Measurements from ENCODE around the gene CCDC171.
"Not testable (repeated sequence)": the region's sequence is repeated elsewhere in the genome, so short reads cannot be mapped to it uniquely, and the experiment has no call there.

Gene CCDC171

DNA sequence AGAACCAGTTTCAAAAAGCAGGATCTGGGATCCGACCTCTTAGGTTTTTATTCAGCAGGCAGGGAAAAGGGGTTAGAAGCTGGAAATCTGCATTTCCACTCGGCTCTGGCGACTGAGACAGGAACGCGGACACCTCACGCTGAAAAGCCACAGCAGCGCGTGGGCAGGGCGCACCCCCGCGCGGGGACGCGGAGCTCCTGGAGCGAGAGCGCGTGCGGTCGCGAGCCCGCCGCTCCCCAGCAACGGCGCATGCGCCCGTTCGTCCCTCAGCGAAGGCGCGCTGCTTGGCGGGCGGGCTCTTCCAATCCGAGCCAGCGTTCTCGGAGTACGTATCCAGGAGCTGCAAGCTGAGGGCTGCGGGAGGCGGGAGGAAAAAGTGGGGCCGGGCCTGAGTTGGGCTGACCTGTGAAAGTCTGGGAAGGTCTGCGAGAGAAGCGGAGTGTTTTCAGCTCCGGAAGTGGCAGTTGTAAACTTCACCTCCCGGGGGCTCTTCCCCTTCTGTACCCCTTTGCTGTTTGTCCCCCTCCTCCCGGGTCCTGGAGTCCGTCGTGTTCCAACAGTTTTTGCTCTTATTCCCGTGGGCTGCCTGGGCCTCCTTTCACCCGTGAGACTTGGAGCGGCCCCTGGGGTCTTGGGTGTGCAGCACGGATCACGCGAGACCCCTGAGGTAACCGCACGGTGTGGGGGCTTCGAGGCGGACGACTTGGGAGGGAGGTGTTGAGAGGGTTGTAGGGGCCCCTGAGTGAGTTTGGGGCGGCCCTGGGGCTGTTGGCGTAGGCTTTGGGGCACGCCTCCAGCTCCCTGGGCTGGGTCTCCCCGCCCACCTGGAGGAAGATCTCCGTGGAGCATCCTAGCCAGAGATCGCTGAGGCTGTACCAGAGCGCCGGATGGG lies at the start of gene CCDC171:
Gene CCDC171 (plus strand): TSS at position 408 of the 892 bp plus-strand sequence. CDS start 11,046 bp downstream, outside the sequence.
- peak; percentile 63 for DNase-seq (ENCODE audit: low read depth, low spot score)

DNA sequence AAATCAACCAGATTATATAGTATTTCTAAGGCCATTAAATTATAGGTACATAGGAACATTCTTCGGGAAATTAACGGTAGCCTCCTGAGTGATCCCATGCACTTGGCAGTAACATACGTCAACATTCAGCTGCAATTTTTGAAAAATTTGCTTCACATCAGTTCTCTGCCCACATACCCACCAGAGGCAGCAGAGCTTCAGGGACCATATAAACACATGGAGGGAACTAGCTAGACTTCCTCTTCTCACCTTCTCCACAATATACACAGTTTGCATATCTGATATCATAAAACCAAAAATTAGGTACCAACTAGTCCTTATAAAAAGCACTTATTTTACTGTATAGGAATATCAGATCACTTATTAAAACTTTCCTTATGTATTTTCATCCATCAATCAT lies 46.9 kb upstream of the CCDC171 start:
- DNase-seq (ENCODE audit: low read depth, low spot score), result no peak

DNA sequence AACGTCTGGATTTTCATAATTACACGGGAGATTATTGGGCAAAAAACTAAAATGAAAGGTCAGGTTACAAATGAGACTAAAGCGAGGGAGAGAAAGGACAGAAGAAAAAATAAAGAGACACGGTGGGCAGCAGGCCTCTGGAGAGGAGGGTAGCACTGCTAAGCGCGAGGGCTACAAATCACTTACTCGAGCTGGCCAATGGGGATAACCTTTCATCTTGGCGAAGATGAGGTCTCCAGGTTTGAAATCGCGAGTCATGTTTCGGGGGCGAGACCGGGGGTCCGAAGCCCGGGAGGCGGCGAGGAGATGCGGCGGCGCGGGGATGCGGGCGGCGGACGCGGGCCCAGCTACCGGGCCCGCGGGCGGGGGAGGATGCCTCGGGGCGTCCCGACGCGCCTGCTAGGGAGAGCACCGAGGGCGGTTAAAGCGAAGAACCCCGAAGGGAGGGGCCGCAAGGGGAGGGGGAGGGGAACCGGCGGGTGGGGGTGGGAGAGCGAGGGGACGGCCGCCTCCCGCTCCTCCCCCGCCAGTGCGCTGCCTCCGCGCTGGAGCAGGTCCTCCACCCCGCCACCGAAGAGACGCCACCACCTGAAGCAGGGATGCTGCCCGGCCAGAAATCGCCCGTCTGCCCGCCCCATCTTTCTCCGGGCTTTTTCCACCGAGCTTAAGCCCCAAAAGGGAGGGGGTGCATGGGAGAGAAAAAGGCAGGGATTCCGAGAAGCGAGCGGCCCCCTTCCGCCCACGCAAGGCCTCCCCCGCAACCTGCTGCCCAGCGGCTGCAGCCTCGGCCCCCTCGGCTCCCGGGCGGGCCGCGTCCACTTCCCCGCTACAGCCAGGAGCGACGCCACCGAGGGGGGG lies 42.7 kb upstream of the CCDC171 start:
- peak; percentile 17 for DNase-seq (ENCODE audit: low read depth, low spot score)

DNA sequence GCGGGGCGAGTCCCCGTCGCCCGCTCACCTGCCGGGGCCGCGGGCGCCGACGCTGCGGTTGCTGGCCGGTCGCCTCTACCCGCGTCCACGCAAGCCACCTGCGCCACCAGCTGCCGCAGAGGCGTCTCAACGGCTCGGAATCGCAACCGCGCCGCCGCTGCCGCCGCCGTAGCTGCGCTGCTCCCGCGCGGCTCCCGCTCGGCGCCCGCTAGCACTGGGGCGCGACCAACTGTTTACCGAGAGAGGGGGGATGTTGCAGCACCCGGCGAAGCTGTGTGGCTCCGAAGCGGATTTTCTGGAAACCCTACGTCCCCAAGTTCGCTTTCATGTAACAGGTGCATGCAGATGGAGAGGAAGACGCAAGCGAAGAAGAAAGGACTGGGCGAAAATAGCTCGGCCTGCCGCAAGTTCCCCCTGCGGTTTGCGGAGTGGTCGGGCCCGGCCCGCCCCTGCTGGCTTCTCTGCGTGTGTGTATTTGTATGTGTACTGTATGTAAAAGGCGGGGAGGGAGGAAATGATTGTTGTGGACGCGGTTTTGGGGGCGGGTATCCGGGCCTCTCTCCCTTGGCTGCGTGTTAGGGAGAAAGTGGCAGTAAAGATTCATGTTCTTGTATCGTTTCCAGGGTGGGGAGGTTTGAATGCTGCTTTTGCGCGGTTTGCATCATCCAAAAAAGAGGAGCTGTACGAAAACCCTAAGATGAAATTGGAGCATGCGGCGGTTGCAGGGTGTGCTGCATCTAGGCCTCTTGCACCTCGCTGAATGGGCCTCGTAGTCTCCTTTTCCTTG lies 41.9 kb upstream of the CCDC171 start, which contains the start of gene PSIP1:
Gene PSIP1 (minus strand): TSS at position 182 of the 787 bp plus-strand sequence. CDS start 782 bp downstream, outside the sequence.
- peak; percentile 65 for DNase-seq (ENCODE audit: low read depth, low spot score)

DNA sequence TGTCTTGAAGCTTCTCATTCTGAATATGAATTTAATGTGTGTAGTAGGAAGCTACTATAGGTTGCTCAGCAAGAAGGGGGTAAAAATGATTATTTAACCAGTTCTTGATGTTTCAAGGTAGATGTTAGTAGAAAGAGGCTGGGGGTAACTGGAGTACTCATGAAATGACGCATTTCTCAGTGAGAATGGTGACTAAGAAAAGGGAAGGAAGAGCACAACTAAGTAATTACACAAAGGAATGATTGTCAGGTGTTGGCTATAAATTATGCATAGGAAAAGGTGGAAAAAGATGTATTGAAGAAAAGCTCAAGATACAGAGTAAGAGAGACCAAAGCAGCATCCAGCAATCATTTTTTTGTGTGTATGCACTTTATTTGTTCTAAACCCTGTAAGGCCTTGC lies 40.6 kb upstream of the CCDC171 start:
- no peak for DNase-seq (ENCODE audit: low read depth, low spot score)

DNA sequence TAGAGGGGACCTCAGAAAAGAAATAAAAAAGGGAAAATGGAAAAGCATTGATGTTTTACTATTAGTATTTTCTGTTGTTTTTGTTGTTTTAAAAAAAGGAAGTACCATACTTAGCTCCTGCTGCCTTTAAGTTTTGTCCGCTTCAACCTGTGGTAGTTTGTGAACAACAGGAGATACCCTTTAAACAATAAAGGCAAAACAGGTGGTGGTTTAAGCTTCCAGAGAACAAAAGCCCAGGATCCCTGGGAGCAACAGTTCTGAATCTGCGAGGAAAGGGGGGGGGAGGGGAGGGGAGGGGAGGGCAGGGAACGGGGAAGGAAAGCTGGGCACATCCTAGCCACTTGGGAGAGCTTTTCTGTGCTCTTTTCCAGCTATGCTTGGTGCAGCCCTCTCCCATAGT lies 40.0 kb upstream of the CCDC171 start:
- DNase-seq (ENCODE audit: low read depth, low spot score), result no peak

DNA sequence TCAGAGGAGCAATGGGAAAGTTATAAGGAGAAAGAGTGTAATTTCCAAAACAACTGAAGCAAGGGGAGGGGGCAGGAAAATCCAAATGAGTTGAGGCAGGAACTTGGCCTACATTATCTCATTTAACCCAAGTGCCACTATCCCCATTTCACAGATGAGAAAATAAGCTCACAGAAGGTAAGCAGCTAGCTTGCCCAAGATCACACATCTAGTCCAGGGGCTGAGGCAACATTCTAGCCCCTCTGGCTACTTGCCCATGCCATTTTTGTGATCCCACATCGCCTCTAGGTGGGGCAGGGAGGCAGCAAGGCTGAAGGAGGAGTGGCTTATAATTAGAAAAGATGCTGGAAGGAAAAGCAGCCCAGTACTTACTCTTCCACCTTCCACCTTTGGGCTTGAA lies 39.5 kb upstream of the CCDC171 start:
- no peak for DNase-seq (ENCODE audit: low read depth, low spot score)

DNA sequence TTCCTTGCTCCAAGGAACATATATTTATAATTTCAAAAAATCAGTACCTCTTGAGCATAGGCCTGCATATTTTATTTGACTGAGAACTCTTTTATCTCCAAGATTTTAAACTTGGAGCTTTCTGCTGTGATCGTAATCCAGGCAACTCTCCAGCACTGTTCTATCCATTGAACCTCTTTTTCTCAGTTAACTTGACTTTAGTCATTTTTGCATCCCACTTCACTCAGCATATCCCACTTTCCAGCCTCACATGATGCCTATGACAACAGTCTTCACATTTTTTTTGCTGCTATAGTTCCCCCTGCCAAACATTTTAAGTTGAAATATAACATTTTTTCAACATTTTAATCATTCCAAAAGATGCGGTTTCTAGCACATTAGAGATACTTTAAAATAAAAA lies 33.0 kb upstream of the CCDC171 start:
- no peak for DNase-seq (ENCODE audit: low read depth, low spot score)

DNA sequence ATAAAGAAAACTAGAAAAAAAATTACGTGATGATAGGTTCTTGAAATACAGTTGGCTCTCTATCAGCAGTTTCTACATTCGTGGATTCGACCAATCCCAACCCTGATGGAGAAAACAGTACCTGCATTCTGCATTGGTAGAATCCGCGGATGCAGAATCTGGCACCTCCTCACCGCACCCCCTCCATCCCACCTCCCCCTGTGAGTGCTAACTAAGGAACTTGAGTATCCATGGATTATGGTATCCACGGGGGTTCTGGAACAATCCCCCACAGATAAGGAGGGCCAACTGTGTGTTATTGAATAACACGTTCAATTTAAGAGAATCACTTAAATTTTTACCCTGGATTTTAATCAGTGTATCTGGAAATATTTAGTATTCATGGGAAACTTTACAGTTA lies 31.6 kb upstream of the CCDC171 start:
- DNase-seq (ENCODE audit: low read depth, low spot score), result no peak

DNA sequence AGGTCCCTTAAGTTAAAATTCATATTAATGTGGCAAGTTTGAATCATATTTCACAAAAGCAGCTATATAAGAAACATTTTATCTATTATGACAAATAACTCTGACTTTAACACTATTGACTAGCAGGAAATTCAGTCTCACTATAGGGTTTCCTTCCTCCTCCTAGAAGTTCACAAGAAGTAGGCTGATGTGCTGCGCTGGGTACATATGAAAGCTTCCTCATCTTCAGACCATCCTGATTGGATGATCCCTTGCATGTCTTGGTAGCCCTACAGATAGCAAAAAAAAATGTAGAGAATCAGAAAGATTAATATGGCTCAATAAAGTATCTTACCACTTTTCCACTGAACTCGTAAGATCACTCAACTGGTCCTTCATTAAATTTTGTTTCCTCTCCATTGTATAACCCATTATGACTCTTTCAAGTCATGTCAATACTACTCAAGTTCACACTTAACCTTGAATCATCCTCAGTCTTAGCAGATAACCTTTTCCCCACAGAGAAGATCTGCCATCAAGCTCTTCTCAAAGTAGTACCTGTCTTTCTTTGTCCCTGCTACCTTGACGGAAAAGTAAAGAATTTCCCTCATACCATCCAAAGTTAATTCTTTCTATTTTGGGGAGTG lies 30.6 kb upstream of the CCDC171 start:
- no peak for DNase-seq (ENCODE audit: low read depth, low spot score)

DNA sequence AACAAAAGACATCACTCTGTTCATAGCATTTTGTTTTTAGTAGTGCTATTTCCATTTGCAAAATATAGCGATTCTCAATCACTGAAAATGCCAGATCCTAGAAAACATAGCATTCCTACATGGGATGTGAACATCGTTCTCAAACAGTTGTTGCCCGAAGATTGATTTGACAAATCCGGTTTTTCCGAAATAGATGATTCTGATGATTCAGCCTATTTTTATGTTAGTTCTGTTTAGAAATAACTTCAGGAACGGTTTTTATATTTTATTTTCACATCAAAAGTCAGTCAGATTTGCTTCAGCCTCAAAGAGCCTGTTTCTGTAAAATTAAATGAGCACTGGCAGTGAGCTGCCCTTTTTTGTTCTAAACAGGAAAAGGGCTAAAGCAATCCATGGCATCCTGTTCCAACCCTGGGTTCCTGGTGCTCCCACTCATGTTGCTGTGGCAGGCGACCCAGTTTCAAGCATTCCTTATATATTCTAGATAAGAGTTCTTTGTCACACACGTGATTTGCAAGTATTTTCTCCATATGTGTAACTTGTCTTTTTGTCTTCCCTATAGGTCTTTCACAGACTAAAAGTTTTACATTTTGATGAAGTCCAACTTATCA lies 27.9 kb upstream of the CCDC171 start:
- no peak for DNase-seq (ENCODE audit: low read depth, low spot score)

DNA sequence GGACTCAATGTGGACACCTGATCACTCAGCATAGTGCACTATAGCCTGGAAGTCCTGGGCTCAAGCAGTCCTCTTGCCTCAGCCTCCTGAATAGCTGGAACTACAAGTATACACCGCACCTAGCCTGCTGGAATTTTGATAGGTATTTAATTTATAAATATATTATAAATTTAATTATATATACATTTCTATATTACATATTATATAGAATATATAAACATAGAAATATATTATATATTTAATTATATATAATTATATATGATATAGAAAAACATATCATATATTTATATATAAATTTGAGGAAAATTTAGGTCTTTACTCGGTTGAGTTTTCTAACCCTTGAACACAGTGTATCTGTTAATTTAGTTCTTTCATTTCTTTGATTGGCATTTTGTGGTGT lies 26.9 kb upstream of the CCDC171 start:
- DNase-seq (ENCODE audit: low read depth, low spot score), result no peak

DNA sequence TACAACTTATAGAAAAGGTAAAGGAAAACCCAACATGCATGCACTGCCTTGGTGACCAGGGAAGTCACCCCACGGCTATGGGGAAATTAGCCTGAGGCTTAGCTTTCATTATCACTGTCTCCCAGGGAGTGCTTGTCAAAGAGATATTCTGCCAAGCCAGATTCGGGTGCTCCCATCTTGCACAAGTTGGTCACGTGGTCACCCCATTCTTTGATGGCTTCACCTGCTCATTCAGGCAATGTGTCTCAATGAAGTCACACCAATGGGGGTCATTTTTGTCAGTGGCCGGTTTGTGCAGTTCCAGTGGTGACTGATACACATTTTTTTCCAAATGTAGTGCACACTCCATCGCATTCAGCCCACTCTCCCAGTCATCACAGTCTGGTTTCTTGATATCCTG lies 25.8 kb upstream of the CCDC171 start:
- DNase-seq (ENCODE audit: low read depth, low spot score), result not testable (repeated sequence)

DNA sequence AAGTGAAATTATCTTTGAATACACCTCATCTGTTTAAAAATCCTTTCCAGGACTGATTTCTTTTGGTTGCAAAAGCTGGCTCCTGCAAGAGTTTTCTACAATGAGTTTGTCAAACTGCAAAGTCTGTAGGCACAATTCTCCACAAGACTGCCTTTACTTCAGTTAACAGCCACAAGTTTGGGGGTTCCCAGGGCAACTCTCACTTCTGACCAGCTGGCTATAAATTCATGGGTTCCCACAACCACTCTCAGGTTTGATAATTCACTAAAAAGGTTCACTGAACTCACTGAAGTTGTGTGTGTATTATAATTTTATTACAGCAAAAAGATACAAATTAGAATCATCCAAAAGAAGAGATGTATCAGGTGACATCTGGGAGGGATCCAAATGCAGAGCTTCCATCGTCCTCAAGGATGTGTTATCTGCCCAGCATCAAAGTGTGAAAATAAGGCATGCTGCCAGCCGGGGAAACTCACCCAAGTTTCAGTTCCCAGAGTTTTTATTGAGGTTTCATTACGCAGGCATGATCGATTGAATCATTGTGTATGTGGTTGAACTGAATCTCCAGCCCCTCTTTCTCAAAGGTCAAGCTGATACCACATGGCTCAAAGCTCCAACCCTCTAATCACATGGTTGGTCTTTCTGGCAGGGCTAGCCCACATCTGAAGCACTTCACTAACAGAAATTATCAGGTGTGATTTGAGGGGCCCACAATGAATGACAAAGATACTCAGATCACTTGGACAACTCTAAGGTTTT lies 23.1 kb upstream of the CCDC171 start:
- DNase-seq (ENCODE audit: low read depth, low spot score), result no peak

DNA sequence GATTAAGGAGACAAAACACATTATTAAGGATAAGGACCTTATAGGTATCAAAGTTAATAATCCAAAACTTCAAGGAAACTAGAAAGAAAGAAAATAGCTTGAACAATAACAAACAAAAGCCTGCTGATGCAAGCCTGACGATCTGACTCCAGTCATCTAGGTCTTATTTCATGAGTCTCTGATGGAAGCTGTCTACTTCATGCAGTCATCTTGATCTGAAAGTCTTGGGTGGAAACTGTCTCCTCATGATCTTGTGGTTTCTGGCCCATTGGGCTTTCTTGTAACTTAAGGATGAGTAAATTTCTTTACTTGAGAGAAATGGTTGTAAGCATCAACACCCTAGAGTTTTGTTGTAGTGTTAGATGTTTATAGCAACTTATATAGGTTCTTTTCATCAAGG lies 21.5 kb upstream of the CCDC171 start:
- no peak for DNase-seq (ENCODE audit: low read depth, low spot score)

DNA sequence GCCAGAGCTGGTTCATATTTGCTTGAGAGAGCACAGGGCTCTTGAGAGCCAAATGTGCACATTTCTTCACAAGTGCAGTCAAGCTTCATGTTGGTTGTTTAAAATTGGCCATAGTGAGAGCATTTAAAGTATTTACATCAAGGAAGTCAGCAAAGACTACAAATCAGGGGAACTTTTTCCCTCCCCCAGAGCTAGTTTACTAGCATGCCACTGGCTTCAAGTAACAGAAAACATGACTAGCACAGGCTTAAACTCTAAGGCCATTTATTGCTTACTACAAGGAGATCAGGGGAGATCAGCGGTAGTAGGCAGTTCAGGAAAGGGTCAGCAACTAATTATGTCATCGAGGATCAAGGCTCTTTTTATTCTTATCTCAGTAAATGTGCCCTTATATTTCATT lies 11.0 kb upstream of the CCDC171 start:
- no peak for DNase-seq (ENCODE audit: low read depth, low spot score)

DNA sequence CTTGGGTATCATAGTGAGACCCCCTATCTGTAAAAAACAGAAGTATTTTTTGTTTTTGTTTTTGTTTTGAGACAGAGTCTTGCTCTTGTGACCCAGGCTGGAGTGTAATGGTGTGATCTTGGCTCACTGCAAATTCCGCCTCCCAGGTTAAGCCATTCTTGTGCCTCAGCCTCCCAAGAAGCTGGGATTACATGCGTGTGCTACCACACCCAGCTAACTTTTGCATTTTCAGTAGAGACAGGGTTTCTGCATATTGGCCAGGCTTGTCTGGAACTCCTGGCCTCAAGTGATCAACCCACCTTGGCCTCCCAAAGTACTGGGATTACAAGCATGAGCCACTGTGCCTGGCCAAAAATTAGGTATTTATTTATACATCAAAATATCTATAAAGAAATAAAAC lies 10.2 kb upstream of the CCDC171 start:
- no peak for DNase-seq (ENCODE audit: low read depth, low spot score)

DNA sequence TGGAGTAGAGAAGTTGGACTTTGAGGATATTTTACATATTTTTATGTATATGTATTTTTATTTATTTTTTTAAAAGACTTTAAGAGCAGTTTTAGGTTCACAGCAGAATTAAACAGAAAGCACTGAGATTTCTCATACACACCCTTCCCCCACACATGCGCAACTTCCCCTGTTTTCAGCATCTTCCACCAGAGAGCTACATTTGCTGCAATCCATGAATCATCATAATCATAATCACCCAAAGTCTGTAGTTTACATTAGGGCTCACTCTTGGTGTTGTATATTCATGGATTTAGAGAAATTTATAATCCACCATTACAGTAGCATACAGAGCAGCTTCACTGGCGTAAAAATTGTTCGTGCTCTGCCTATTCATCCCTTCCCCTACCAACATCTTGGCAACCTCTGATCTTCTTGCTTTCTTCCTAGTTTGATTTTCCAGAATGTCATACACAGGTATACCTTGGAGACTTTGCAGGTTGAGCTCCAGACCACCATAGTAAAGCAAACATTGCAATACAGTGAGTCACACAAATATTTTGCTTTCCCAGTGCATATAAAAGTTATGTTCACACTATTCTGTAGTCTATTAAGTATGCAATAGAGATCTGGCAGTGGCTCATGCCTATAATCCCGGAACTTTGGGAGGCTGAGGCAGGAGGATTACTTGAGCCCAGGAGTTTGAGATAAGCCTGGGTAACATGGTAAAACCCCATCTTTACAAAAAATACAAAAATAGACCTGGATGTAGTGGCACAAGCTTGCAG lies 9.6 kb upstream of the CCDC171 start:
- DNase-seq (ENCODE audit: low read depth, low spot score), result no peak

DNA sequence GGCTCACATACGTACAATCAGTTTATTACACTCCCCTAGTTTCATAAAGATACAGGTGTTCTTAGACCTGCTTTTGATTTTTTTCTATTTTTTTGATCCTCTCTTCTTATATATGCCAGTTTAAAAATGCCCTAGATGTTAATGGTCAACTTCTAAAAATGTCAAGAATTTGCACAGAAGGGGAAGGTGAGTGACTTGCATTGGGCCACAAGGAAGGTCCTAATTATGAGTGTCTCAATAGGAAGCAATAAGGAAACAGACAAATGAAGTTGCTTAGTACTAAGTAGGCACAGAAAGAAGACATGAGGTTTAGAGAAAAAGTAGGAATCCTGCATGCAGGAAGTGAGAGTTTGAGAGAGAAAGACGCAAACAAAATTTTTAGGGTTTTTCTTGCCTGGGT lies 3.2 kb upstream of the CCDC171 start:
- DNase-seq (ENCODE audit: low read depth, low spot score), result no peak

Data from activated naive CD8-positive, alpha-beta T cell treated with anti-CD3 and anti-CD28 coated beads, Interleukin-2, amount 50 U/mL, for 16 hours (primary cell).